SK-N-DZ (cell line): ENCODE data around the gene MEI1.
"Not testable (repeated sequence)": the region's sequence is repeated elsewhere in the genome, so short reads cannot be mapped to it uniquely, and the experiment has no call there.

ENCODE experiments used
- DNase-seq: peaks from one replicate; pipeline ENCODE4 v3.0.0-alpha.2; 2015; ENCODE audit warnings: low spot score

Gene MEI1

GRCh38 chr22:41682033-41682807 lies 17.1 kb upstream of the MEI1 start:
- DNase-seq, result peak; percentile 82

- DNase-seq, result no peak
These were observed 16.3 kb upstream of the MEI1 start for GRCh38 chr22:41683052-41683451.

DNA sequence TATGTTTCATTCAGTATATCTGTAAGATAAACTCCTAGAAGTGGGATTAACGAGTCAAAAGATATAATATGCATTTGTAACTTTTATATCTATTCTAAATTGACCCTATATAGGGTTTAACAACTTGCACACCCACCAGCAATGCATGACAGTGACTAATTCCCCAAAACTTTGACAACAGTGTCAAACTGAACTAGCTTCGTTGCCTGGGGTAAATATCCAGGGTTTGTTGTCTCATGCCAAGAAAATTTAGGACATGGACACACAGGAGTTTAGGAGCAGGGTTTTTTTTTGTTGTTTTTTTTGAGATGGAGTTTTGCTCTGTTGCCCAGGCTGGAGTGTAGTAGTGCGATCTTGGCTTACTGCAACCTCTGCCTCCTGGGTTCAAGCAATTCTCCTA lies 15.7 kb upstream of the MEI1 start:
- no peak for DNase-seq

- no peak for DNase-seq
These were observed 15.1 kb upstream of the MEI1 start for GRCh38 chr22:41684194-41684593.

DNA sequence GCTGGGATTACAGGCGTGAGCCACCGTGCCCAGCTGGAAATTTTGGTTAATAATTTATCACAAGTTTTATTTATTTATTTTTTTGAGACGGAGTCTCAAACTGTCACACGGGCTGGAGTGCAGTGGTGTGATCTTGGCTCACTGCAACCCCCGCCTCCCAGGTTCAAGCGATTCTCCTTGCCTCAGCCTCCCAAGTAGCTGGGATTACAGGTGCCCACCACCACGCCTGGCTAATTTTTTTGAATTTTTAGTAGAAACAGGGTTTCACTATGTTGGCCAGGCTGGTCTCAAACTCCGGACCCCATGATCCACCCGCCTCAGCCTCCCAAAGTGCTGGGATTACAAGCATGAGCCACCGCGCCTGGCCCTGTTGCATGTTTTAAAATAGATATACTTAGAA lies 12.4 kb upstream of the MEI1 start:
- not testable (repeated sequence) for DNase-seq

- DNase-seq, result no peak
These were observed 11.4 kb upstream of the MEI1 start for GRCh38 chr22:41687901-41688364.

DNA sequence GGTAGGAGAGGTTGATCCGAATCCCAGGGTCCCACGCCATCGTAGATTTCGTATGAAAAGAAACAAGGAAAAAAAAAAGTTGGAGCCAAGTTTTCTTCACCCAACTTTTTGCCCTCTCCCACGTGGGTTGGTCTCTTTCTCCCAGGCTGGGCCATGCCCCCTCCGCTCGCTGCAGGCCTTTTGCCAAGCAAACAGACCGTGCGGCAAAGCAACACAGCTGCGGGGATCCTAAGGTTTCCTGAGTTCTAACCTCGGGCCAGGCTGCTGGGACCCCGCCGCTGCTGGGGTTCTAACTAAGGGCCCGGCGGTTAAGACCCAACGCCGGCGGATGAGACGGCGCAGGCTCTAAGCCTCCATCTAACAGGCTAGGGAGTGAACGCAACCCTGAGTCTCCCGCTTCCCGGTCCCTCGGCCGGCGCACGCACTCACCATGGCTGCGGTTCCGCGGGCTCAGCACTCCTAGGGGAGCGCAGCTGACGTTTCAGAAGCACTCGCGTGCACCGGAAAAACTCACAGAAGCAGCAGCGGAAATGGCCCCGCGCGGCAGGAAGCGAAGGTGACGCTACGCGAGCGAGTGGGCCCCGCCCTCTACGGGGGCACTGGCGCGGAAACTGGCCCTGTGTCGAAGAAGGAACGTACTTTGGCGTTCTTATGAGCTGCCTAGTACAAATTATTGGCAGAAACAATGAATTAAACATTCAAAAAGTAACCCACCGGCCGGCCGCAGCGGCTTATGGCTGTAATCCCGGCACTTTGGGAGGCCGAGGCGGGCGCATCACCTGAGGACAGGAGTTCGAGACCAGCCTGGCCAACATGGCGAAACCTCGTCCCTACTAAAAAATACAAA lies 10.7 kb upstream of the MEI1 start, which contains the start of gene SNU13:
Gene SNU13, minus strand, starts transcription at position 503 of the 847 bp plus-strand sequence. Its CDS starts 71 bp downstream, at position 432.
- DNase-seq, result peak; percentile 88

GRCh38 chr22:41690476-41690875 lies 8.8 kb upstream of the MEI1 start:
- no peak for DNase-seq

- no peak for DNase-seq
These were observed 4.1 kb upstream of the MEI1 start for GRCh38 chr22:41695211-41695610.

DNA sequence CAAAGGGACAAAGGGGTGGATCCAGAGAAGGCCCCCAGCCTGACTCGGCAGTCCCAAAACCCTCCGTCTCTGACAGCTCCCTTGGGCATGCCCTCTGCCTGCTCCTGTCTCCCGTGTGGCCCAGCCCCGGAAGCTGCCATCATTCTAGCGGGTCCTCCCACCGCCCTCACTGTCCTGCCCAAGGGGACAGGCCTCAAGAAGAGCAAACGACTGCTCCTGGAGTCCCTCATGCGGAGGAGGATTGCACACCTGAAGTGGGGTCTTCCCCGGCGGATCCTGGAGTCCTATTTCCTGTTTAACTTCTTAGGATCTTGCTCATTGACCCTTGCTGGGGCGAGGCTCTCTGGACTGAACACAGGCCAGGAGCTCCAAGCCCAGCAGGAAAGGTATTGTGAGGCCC lies 2.6 kb upstream of the MEI1 start:
- peak; percentile 18 for DNase-seq

GRCh38 chr22:41697126-41697775 lies 2.1 kb upstream of the MEI1 start:
- peak; percentile 92 for DNase-seq

GRCh38 chr22:41700108-41700364 lies 733 bp downstream of the MEI1 start:
- no peak for DNase-seq

DNA sequence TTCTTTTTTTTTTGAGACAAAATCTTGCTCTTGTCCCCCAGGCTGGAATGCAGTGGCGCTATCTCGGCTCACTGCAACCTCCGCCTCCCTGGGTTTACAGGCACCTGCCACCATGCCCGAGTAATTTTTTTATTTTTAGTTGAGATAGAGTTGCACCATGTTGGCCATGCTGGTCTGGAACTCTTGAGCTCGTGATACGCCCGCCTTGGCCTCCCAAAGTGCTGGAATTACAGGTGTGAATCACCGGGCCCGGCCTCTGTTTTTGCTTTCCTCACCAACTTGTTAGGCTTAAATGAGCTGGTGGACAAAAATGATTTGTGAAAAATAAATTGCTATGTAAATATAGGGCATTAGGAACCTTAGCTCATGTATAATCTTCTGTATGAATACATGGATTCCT lies 3.5 kb downstream of the MEI1 start:
- no peak for DNase-seq

- no peak for DNase-seq
These were observed 10.0 kb downstream of the MEI1 start for GRCh38 chr22:41709341-41709740.

GRCh38 chr22:41713004-41713403 lies 13.7 kb downstream of the MEI1 start:
- no peak for DNase-seq

- no peak for DNase-seq
These were observed 23.2 kb downstream of the MEI1 start for GRCh38 chr22:41722496-41722895.

DNA sequence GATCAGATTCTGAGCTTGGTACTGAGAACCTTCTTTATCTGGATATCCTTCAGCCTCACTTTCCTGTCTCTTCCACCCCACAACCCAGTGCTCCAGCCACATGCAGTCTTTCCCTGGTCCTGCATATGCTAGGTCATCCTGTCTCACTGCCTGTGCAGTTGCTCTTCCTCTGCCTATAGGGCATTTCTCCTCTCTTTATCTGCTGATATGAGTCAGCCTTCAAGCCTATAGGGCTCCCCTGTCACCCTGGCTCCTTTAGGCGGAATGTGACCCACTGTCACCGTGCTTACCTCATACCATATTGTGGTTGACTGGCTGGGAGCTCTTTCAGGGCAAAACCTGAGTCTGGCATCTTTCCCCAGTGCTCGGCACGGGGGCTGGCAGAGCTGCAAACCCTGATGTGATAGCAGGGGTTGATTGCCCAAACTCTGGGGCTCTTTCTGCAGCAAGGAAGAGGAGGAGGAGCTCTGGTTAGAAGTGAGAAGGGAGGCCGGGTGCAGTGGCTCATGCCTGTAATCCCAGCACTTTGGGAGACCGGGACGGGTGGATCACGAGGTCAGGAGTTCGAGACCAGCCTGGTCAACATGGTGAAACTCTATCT lies 26.3 kb downstream of the MEI1 start:
- no peak for DNase-seq

- peak; percentile 90 for DNase-seq
These were observed 32.3 kb downstream of the MEI1 start for GRCh38 chr22:41731609-41732008.

GRCh38 chr22:41732096-41732772 lies 32.9 kb downstream of the MEI1 start:
- peak; percentile 58 for DNase-seq

- DNase-seq, result not testable (repeated sequence)
These were observed 33.9 kb downstream of the MEI1 start for GRCh38 chr22:41733241-41733640.

- DNase-seq, result no peak
These were observed 40.3 kb downstream of the MEI1 start for GRCh38 chr22:41739576-41739975.
